T-helper 1 cell treated with Interleukin-12 subunit alpha and Interleukin-12 subunit beta and Interleukin-4 antibody, amounts not matched to agents 30 ng/mL and 1 ng/mL, for 36 hours (primary cell): Measurements from ENCODE around the gene SLAMF6. TPM values are rescaled to one million over a fixed set of nuclear protein-coding genes. Genes with fewer than 3 reads are reported as not detected.
"Not testable (repeated sequence)": the region's sequence is repeated elsewhere in the genome, so short reads cannot be mapped to it uniquely, and the experiment has no call there.

Source experiments
- intact Hi-C: fragments of 100-400 bp; cut with micrococcal nuclease; formaldehyde crosslinking; loops from one replicate; pipeline ENCODE4 v1.15.1; 2024
- total RNA-seq: library from RNA; stranded (reverse); gene quantifications from 2 replicates; pipeline ENCODE4 v1.2.3, GENCODE V29; 2022

Gene SLAMF6
- total RNA-seq, 1 donor from 2014 or later: 35.2 TPM

- intact Hi-C loops: loop anchor here (1.0 to 2.0 kb wide), 3 partner anchors 34 to 130 kb away; no protein-coding TSS in a partner anchor
Measured at GRCh38 chr1:160544647-160545046, 21.6 kb upstream of the SLAMF6 start.

- intact Hi-C loops: no loop called here
Measured at GRCh38 chr1:160542303-160542945, 19.4 kb upstream of the SLAMF6 start.

- intact Hi-C loops: loop anchor here (2.0 kb wide), 1 partner anchor 19 kb away; no protein-coding TSS in a partner anchor
Measured at GRCh38 chr1:160541622-160542302, 18.7 kb upstream of the SLAMF6 start.

- intact Hi-C loops: loop anchor here (1.0 to 2.0 kb wide), 6 partner anchors 19 to 198 kb away; partner anchors contain the start of genes COPA and NCSTN
Measured at GRCh38 chr1:160540859-160541233, 17.8 kb upstream of the SLAMF6 start.

GRCh38 chr1:160539990-160540858, 17.2 kb upstream of the SLAMF6 start:
- intact Hi-C loops: loop anchor here (1.0 to 2.0 kb wide), 6 partner anchors 18 to 197 kb away; partner anchors contain the start of genes COPA and NCSTN

- intact Hi-C loops: no loop called here
Measured at GRCh38 chr1:160539684-160539989, 16.6 kb upstream of the SLAMF6 start.

- intact Hi-C loops: no loop called here
Measured at GRCh38 chr1:160538985-160539651, 16.1 kb upstream of the SLAMF6 start.

GRCh38 chr1:160537714-160538665, 14.9 kb upstream of the SLAMF6 start:
- intact Hi-C loops: no loop called here

- intact Hi-C loops: no loop called here
Measured at GRCh38 chr1:160534823-160535605, 12.0 kb upstream of the SLAMF6 start.

- intact Hi-C loops: not testable (repeated sequence)
Measured at GRCh38 chr1:160532557-160532813, 9.4 kb upstream of the SLAMF6 start.

- intact Hi-C loops: not testable (repeated sequence)
Measured at GRCh38 chr1:160531809-160532556, 8.9 kb upstream of the SLAMF6 start.

GRCh38 chr1:160529401-160529952, 6.4 kb upstream of the SLAMF6 start:
- intact Hi-C loops: not testable (repeated sequence)

- intact Hi-C loops: loop anchor here (2.0 to 5.0 kb wide), 5 partner anchors 36 to 261 kb away; partner anchors contain the start of gene DCAF8
Measured at GRCh38 chr1:160523789-160524188, 734 bp upstream of the SLAMF6 start.

GRCh38 chr1:160522136-160522535, 919 bp downstream of the SLAMF6 start:
- intact Hi-C loops: loop anchor here (1.0 to 5.0 kb wide), 6 partner anchors 18 to 260 kb away; partner anchors contain the start of gene DCAF8

- intact Hi-C loops: loop anchor here (2.0 to 5.0 kb wide), 4 partner anchors 34 to 259 kb away; partner anchors contain the start of genes COPA, DCAF8 and NCSTN
Measured at GRCh38 chr1:160521554-160521953, 1.5 kb downstream of the SLAMF6 start.

GRCh38 chr1:160520999-160521398, 2.1 kb downstream of the SLAMF6 start:
- intact Hi-C loops: loop anchor here (1.0 to 5.0 kb wide), 6 partner anchors 34 to 259 kb away; partner anchors contain the start of genes COPA, DCAF8 and NCSTN

- intact Hi-C loops: loop anchor here (1.0 to 5.0 kb wide), 6 partner anchors 33 to 258 kb away; partner anchors contain the start of genes COPA, DCAF8 and NCSTN
Measured at GRCh38 chr1:160520582-160520981, 2.5 kb downstream of the SLAMF6 start.
